GM23248 (cell line): Measurements from ENCODE around the gene MAP4K2. TPM values are rescaled to one million over a fixed set of nuclear protein-coding genes. Genes with fewer than 3 reads are reported as not detected.

Experiments
- DNase-seq: peaks from one replicate; pipeline ENCODE4 v3.0.0-alpha.2; 2015
- H2AFZ ChIP-seq: fragments of 200-600 bp; sonication (generic); 2 replicates; pipeline ENCODE4 v1.6.1; 2016; ENCODE audit warnings: antibody characterized with exemption
- H3F3A ChIP-seq: fragments of 200-600 bp; sonication (generic); 2 replicates; pipeline ENCODE4 v1.6.1; 2016; ENCODE audit warnings: mild to moderate bottlenecking, antibody characterized with exemption, mixed run types; ENCODE audit not compliant: insufficient read depth
- H3K27ac ChIP-seq: fragments of 200-600 bp; sonication (generic); 2 replicates; pipeline ENCODE4 v1.5.1; 2016; ENCODE audit warnings: mild to moderate bottlenecking
- H3K27me3 ChIP-seq: fragments of 200-600 bp; sonication (generic); replicated peaks from 2 replicates; pipeline ENCODE4 v1.6.1; 2016; ENCODE audit warnings: mild to moderate bottlenecking; ENCODE audit not compliant: insufficient read depth
- H3K36me3 ChIP-seq: fragments of 200-600 bp; sonication (generic); 2 replicates; pipeline ENCODE4 v1.6.1; 2016; ENCODE audit warnings: low read depth, mild to moderate bottlenecking
- H3K4me1 ChIP-seq: fragments of 200-600 bp; sonication (generic); 2 replicates; pipeline ENCODE4 v1.6.1; 2016; ENCODE audit warnings: mild to moderate bottlenecking; ENCODE audit not compliant: insufficient read depth
- H3K4me2 ChIP-seq: fragments of 200-600 bp; sonication (generic); one replicate; pipeline ENCODE4 v1.6.1; 2016; ENCODE audit warnings: mild to moderate bottlenecking; ENCODE audit not compliant: unreplicated experiment
- H3K4me3 ChIP-seq: fragments of 200-600 bp; sonication (generic); 2 replicates; pipeline ENCODE4 v1.5.1; 2016; ENCODE audit warnings: mild to moderate bottlenecking
- H3K79me2 ChIP-seq: fragments of 200-600 bp; sonication (generic); 2 replicates; pipeline ENCODE4 v1.6.1; 2016; ENCODE audit warnings: mild to moderate bottlenecking; ENCODE audit not compliant: insufficient read depth
- H3K9ac ChIP-seq: fragments of 200-600 bp; sonication (generic); 2 replicates; pipeline ENCODE4 v1.6.1; 2016; ENCODE audit warnings: mild to moderate bottlenecking
- H3K9me2 ChIP-seq: fragments of 200-600 bp; sonication (generic); 2 replicates; pipeline ENCODE4 v1.6.1; 2016; ENCODE audit warnings: mixed run types, mild to moderate bottlenecking, moderate library complexity; ENCODE audit not compliant: insufficient read depth
- H3K9me3 ChIP-seq: fragments of 200-600 bp; sonication (generic); one replicate; pipeline ENCODE4 v1.6.1; 2017; ENCODE audit warnings: low read depth
- H4K20me1 ChIP-seq: fragments of 200-600 bp; sonication (generic); 2 replicates; pipeline ENCODE4 v1.6.0; 2016; ENCODE audit not compliant: insufficient read depth
- EZH2 ChIP-seq: fragments of 200-600 bp; sonication (generic); IDR thresholded peaks from 2 replicates; pipeline ENCODE4 v1.6.1; 2018; ENCODE audit warnings: antibody characterized with exemption, mild to moderate bottlenecking; ENCODE audit not compliant: insufficient read depth, poor library complexity, severe bottlenecking
- EZH2phosphoT487 ChIP-seq: fragments of 200-600 bp; sonication (generic); IDR thresholded peaks from 2 replicates; pipeline ENCODE4 v1.6.1; 2018; ENCODE audit warnings: antibody characterized with exemption, moderate library complexity, mild to moderate bottlenecking, low read depth; ENCODE audit not compliant: insufficient read depth
- WGBS, 2 experiments: methylation state at CpG; one replicate each; pipeline ENCODE4 v1.1.6; 2015 to 2017; ENCODE audit warnings: low lambda C conversion rate in 2 of 2, low coverage in 1 of 2; ENCODE audit errors: missing lambda C conversion rate in 2 of 2; 5-methylcytosine and 5-hydroxymethylcytosine counted together
- in situ Hi-C: fragments of 300-500 bp; cut with MboI; formaldehyde crosslinking; loops from 2 replicates; pipeline ENCODE4 v1.15.0; 2020
- polyA plus RNA-seq: library from polyadenylated mRNA; unstranded; fragments of >200 nt; fragmentation: Nextera tagmentation; extraction: Ambion mirVana; gene quantifications from 2 replicates; pipeline ENCODE4 v1.2.1, GENCODE V29; 2016
- total RNA-seq: library from RNA; depleted of rRNA; stranded (reverse); fragments of >200 nt; shearing (Covaris generic); gene quantifications from 2 replicates; pipeline ENCODE4 v1.2.3, GENCODE V29; 2014

Gene MAP4K2
- total and polyA plus RNA-seq, 2 experiments from 2014 or later = 6.2 to 18.2 TPM

GRCh38 chr11:64753019-64753379 lies 50.0 kb downstream of the MAP4K2 start:
- Histone ChIP-seq H3K9me3 (no peaks in the 10 kb centered on the region), H2AFZ (no peak overlapping the region), H3K4me2 (no peak overlapping the region), H3F3A (peaks cover 11% of the 10 kb centered on the region), H3K4me3 (no peak overlapping the region), H3K79me2 (no peaks in the 10 kb centered on the region), H3K4me1 (peaks cover 9% of the 10 kb centered on the region), H4K20me1 (no peaks in the 10 kb centered on the region), H3K9me2 (no peaks in the 10 kb centered on the region), H3K9ac (no peak overlapping the region), H3K27ac (no peak overlapping the region), H3K27me3 (no peaks in the 10 kb centered on the region), H3K36me3 (no peaks in the 10 kb centered on the region)
- in situ Hi-C loops = no loop called here
- TF ChIP-seq EZH2phosphoT487 (no peak), EZH2 (no peak)
- 93 to 95% methylated on average over 7 of the region's 7 CpGs for WGBS, 2 experiments
- DNase-seq = no peak

- TF ChIP-seq EZH2phosphoT487 = no peak
- TF ChIP-seq EZH2 = no peak
- H3K4me2 ChIP-seq = no peak overlapping the region
- in situ Hi-C loops = no loop called here
- DNase-seq = no peak
- no peaks in the 10 kb centered on the region for H4K20me1 ChIP-seq
- no peaks in the 10 kb centered on the region for H3K9me2 ChIP-seq
- H3K79me2 ChIP-seq = no peaks in the 10 kb centered on the region
- no peaks in the 10 kb centered on the region for H3K27me3 ChIP-seq
- peaks cover 13% of the 10 kb centered on the region for H3K4me1 ChIP-seq
- no peak overlapping the region for H2AFZ ChIP-seq
- H3K27ac ChIP-seq = no peak overlapping the region
- no peaks in the 10 kb centered on the region for H3K36me3 ChIP-seq
- H3K4me3 ChIP-seq = no peak overlapping the region
- no peak overlapping the region for H3K9ac ChIP-seq
- H3K9me3 ChIP-seq = no peaks in the 10 kb centered on the region
- peaks cover 17% of the 10 kb centered on the region for H3F3A ChIP-seq
- WGBS, 2 experiments = 70 to 77% methylated on average over 13 to 14 of the region's 14 CpGs
Measured at GRCh38 chr11:64752175-64752970, 50.6 kb downstream of the MAP4K2 start.

GRCh38 chr11:64751580-64751979 lies 51.4 kb downstream of the MAP4K2 start:
- no peak overlapping the region for H3K27ac ChIP-seq
- H3K36me3 ChIP-seq = no peaks in the 10 kb centered on the region
- no peak overlapping the region for H3K9ac ChIP-seq
- peaks cover 13% of the 10 kb centered on the region for H3K4me1 ChIP-seq
- H3K79me2 ChIP-seq = no peaks in the 10 kb centered on the region
- no peaks in the 10 kb centered on the region for H3K9me2 ChIP-seq
- in situ Hi-C loops = no loop called here
- no peaks in the 10 kb centered on the region for H3K9me3 ChIP-seq
- no peaks in the 10 kb centered on the region for H4K20me1 ChIP-seq
- no peak overlapping the region for H2AFZ ChIP-seq
- H3K27me3 ChIP-seq = no peaks in the 10 kb centered on the region
- TF ChIP-seq EZH2phosphoT487 (no peak), EZH2 (no peak)
- no peak overlapping the region for H3K4me2 ChIP-seq
- WGBS, 2 experiments = 80 to 90% methylated on average over 9 of the region's 9 CpGs
- H3K4me3 ChIP-seq = no peak overlapping the region
- no peak for DNase-seq
- H3F3A ChIP-seq = peaks cover 19% of the 10 kb centered on the region

- H4K20me1 ChIP-seq = no peaks in the 10 kb centered on the region
- H3K27me3 ChIP-seq = no peaks in the 10 kb centered on the region
- DNase-seq = no peak
- TF ChIP-seq EZH2 = no peak
- TF ChIP-seq EZH2phosphoT487 = no peak
- no peaks in the 10 kb centered on the region for H3K79me2 ChIP-seq
- peaks cover 19% of the 10 kb centered on the region for H3F3A ChIP-seq
- in situ Hi-C loops = no loop called here
- H3K27ac ChIP-seq = no peak overlapping the region
- H3K4me2 ChIP-seq = no peak overlapping the region
- H3K4me1 ChIP-seq = peaks cover 13% of the 10 kb centered on the region
- 98 to 99% methylated on average over 9 of the region's 9 CpGs for WGBS, 2 experiments
- H3K4me3 ChIP-seq = no peak overlapping the region
- H3K9me2 ChIP-seq = no peaks in the 10 kb centered on the region
- H3K36me3 ChIP-seq = no peaks in the 10 kb centered on the region
- no peak overlapping the region for H2AFZ ChIP-seq
- no peaks in the 10 kb centered on the region for H3K9me3 ChIP-seq
- no peak overlapping the region for H3K9ac ChIP-seq
Measured at GRCh38 chr11:64751136-64751535, 51.9 kb downstream of the MAP4K2 start.
